Measurements from ENCODE around the gene FBN2.
"Not testable (repeated sequence)": the region's sequence is repeated elsewhere in the genome, so short reads cannot be mapped to it uniquely, and the experiment has no call there.

The FBN2 gene

GRCh38 chr5:128535251-128535650 lies 2.8 kb downstream of the FBN2 start:
- DNase-seq (ENCODE audit: insufficient read length, low spot score), result no peak
- FAIRE-seq, result no peak

- FAIRE-seq, result no peak
- DNase-seq (ENCODE audit: insufficient read length, low spot score), result no peak
Measured at GRCh38 chr5:128534726-128535125, 3.3 kb downstream of the FBN2 start.

GRCh38 chr5:128532776-128533175 lies 5.3 kb downstream of the FBN2 start:
- DNase-seq (ENCODE audit: insufficient read length, low spot score) (no peak), FAIRE-seq (no peak)

DNA sequence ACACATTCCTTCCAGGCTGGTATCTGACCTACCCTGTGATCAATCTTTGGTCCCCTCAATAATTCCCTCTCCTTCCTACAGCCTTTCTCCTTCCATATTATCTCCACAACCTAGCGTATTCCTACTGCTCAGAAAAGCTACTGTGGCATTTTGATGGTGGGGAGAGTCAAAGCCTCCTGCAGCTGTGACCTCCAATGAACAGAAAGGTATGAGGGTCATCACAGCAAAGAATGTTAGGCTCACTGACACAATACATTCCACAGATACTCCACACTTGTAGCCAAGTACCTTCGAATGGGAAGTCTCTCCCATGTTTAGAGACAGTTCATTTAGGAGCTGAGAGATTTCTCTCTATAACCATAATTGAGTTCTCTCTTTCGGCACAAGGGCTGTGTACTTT lies 5.9 kb downstream of the FBN2 start:
- DNase-seq (ENCODE audit: insufficient read length, low spot score) (no peak), FAIRE-seq (no peak)

DNA sequence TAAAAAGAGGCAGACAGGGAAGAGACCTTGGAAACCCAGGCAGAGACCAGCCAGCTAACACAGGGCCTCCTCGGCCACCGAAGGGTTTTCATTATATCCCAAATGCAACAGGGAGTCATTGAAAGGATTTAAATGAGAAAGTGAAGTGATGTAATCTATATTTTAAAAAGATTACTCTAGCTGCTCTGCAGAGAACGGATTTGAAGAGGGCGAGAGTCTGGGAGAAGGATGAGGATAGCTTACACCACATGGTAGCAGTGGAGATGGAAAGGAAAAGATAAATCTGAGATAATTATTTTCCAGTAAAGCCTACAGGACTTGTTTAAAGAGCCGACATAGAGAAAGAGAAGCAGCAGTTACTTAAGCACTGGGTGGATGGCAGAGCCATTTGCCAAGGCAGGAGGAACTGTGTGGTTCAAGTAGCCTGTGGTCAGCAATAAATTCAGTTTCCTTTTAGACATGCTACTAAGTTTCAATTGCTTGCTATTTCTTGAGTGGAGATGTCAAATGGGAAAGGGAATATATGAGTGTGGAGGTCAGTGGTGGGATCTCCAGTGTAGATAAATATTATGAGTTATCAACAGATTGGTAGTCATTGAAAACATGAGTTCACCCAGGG lies 9.3 kb downstream of the FBN2 start:
- FAIRE-seq (no peak), DNase-seq (ENCODE audit: insufficient read length, low spot score) (no peak)

GRCh38 chr5:128528126-128528525 lies 9.9 kb downstream of the FBN2 start:
- FAIRE-seq (no peak), DNase-seq (ENCODE audit: insufficient read length, low spot score) (no peak)

- FAIRE-seq (no peak), DNase-seq (ENCODE audit: insufficient read length, low spot score) (no peak)
Measured at GRCh38 chr5:128527077-128527476, 11.0 kb downstream of the FBN2 start.

GRCh38 chr5:128522336-128522735 lies 15.7 kb downstream of the FBN2 start:
- no peak for FAIRE-seq
- DNase-seq (ENCODE audit: insufficient read length, low spot score), result no peak

- DNase-seq (ENCODE audit: insufficient read length, low spot score), result no peak
- FAIRE-seq, result no peak
Measured at GRCh38 chr5:128519827-128520226, 18.2 kb downstream of the FBN2 start.

DNA sequence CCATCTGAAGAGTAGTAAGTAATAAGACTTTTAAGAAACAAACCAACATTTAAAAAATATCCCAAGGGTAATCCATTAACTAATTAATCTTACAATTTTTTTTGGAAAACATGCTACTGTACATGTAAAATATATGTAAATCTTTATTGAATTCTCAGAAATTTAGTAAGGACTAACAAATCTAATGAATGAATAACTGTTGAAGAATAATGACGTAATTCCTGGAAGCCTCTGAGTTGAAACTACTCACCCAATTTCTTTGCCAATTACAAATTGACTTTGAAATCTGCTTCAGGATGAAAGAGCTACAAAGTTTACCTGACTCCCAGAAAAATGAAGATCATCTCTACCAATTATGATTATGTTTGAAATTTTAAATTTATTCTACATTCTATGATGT lies 21.1 kb downstream of the FBN2 start:
- no peak for FAIRE-seq
- DNase-seq (ENCODE audit: insufficient read length, low spot score), result no peak

- no peak for FAIRE-seq
- DNase-seq (ENCODE audit: insufficient read length, low spot score), result no peak
Measured at GRCh38 chr5:128513806-128514205, 24.2 kb downstream of the FBN2 start.

DNA sequence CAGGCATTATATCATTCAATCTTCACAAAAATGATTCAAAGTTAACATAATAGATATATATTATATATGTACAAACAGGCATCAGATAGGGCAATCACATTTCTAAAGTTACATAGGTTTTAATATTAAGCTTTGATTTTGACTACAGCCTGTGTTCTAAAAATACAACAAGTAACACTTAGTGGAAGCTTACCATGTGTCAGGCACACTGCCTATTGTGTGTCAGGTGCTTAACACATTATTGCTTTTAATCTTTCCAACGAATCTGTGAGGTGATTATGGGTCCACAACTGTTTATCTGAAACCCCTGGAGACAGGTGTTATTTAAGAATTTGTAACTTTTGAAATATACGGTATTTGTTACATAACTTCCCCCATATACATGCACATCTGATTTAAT lies 25.2 kb downstream of the FBN2 start:
- FAIRE-seq (no peak), DNase-seq (ENCODE audit: insufficient read length, low spot score) (no peak)

GRCh38 chr5:128506643-128507042 lies 31.4 kb downstream of the FBN2 start:
- FAIRE-seq (no peak), DNase-seq (ENCODE audit: insufficient read length, low spot score) (no peak)

DNA sequence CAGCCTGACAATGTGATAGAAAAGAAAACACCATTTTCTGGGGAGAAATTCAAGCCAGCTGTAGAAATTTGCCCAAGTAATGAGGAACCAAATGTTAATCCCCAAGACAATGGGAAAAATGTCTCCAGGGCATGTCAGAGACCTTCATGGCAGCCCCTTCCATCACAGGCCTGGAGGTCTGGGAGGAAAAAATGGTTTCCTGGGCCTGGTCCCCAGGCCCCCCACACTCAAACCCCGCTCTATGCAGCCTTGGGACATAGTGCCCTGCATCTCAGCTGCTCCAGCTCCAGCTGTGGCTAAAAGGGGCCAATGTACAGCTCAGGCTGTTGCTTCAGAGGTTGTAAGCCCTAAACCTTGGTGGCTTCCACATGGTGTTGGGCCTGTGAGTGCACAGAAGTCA lies 34.3 kb downstream of the FBN2 start:
- not testable (repeated sequence) for DNase-seq (ENCODE audit: insufficient read length, low spot score); FAIRE-seq

GRCh38 chr5:128498844-128499455 lies 39.1 kb downstream of the FBN2 start:
- no peak for DNase-seq (ENCODE audit: insufficient read length, low spot score)
- FAIRE-seq, result peak; percentile 4

GRCh38 chr5:128494516-128494915 lies 43.5 kb downstream of the FBN2 start:
- no peak for DNase-seq (ENCODE audit: insufficient read length, low spot score)
- FAIRE-seq, result no peak

DNA sequence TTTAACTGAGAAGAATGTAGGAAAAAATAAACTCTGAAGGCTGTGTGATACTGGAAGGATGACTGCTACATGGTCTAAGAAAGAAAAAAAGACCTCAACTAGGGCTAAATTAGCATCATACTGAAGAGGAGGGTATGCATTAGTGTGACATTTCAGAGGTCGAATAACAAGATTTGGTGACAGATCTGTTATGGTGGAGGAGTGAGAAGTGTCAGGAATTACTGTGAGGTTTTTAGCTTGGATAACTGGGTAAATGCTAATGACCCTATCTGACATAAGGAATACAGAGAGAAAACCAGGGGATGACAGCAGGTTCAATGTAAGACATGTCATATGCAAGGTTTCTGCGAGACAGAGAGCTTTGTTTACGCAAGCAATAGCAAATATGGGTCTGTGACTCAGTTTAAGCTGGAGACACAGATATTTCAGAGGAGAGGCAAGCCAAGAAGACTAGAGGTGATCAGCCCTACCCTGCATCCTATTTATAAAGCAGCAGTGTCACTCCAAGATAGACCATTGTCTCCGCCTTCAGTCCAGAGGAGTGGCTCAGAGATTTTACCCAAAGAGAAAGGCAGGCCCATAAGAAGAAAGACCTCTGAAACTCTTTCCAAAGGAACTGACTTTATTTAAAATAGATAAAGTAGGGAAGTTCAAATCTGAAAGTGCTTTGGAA lies 44.3 kb downstream of the FBN2 start:
- no peak for FAIRE-seq
- no peak for DNase-seq (ENCODE audit: insufficient read length, low spot score)

DNA sequence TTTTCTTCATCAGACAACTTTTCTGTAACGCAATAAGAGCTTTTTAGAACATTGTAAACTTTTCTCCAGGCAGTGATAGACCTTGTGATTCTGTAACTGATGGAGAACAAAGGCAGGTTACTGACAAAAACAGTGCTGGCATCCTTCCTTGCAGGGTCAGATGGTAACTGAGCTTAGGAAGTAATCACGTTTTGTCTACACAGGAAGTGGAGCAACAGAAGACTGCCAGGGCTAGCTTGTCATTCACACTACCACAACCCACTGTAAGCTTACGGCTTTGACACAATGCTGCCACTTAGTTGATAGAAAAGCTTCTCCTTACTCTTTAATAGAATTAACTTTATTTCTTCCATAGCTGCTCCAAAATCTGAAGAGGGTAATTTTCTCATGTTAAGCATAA lies 46.8 kb downstream of the FBN2 start:
- no peak for FAIRE-seq
- DNase-seq (ENCODE audit: insufficient read length, low spot score), result no peak

DNA sequence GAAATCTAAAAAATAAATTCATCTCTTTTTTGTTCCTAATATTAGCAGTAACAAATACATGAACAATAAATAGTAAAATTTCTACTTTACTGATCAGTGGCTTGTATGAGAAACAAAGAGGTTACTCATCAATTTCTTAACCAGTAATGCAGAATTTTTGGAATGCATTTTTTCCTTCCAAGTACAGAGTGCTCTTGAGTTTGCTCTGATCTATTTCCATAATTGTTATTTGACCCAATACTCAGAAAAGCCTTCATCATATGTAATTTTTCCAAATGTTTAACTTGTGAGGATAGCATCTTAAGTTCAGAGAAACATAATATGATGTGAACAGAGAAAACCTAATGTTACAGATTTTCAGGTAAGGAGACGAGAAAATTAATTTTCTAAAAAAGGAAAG lies 47.3 kb downstream of the FBN2 start:
- DNase-seq (ENCODE audit: insufficient read length, low spot score), result no peak

GRCh38 chr5:128487041-128487440 lies 51.0 kb downstream of the FBN2 start:
- DNase-seq (ENCODE audit: insufficient read length, low spot score), result no peak
- no peak for FAIRE-seq

More for the DNA sequence above, 47.3 kb downstream of the FBN2 start:
- FAIRE-seq, result no peak

DNA sequence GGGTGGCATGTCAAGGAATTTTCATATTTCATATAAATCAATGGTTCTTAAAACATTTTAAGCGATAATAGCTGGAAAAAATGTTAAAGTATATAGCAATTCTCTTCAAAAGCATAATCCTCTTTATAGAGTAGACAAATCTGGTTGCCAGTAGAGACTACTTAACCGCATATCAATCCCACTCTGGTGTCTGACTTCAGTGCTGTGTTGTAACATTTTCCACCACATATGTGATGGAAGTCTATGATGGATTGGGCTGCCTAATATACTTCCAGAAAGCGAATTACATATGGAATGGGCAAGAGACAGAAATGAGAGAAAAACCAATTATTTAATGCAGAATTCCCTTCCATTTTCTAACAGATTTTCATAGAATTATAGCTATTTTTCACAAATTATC lies 54.3 kb downstream of the FBN2 start:
- FAIRE-seq (no peak), DNase-seq (ENCODE audit: insufficient read length, low spot score) (no peak)

DNA sequence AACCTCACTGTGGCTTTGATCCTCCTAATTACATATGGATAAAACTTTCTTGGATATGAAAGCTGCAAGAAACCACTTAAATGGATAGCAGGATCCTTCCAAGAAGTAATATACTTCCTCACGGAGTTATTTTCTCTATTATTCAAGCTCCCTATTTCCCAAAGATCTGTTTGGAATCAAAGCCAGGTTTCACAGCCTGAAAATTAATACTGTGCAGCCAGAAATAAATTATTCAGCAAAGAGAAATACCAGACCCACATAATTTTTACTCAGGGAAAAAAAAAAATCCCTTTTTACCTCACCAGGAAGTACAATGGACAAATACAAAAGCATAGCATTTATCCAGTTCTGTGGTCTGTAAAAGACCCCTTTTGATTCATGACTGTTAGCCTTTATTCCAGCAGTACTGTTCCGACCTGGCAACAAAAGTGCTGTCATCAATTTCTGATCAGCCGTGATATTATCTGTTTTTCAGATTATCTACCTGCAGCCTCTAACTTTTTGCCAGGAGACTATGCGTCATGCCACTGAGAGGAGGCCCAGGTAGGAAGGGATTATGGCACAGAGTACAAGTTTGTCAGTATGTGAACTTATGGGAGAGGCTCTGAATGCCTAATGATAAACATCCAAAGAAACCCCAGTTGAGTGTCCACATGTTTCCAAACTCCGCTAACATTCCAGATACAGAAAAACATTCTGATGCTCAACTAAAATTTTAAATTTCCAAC lies 57.0 kb downstream of the FBN2 start:
- FAIRE-seq, result no peak
- no peak for DNase-seq (ENCODE audit: insufficient read length, low spot score)

Measured in GM19239 (cell line).